K562 (cell line): Measurements from ENCODE around the gene LMNA. TPM values are rescaled to one million over a fixed set of nuclear protein-coding genes. Genes with fewer than 3 reads are reported as not detected.

Source experiments
- CBX1 ChIP-seq: sonication (generic); IDR thresholded peaks from 2 replicates; pipeline ENCODE4 v1.6.1; 2016; ENCODE audit warnings: antibody characterized with exemption, low read depth, mild to moderate bottlenecking
- DMBX1 ChIP-seq: fragments of 250-450 bp; sonication (Bioruptor Pico); IDR thresholded peaks from 2 replicates; pipeline ENCODE4 v1.8.0; 2022; ENCODE audit warnings: inconsistent platforms, mild to moderate bottlenecking, moderate library complexity, borderline replicate concordance
- EGR1 ChIP-seq: fragments of 450-650 bp; conservative IDR thresholded peaks from 2 replicates; pipeline ENCODE4 v1.6.1; 2017; ENCODE audit warnings: mild to moderate bottlenecking
- ETS1 ChIP-seq: conservative IDR thresholded peaks from 2 replicates; pipeline ENCODE4 v1.6.1; 2011; ENCODE audit warnings: low read depth, mild to moderate bottlenecking, low read length; ENCODE audit not compliant: control insufficient read depth
- FOSL1 ChIP-seq: fragments of 200-800 bp; sonication (Bioruptor generic); conservative IDR thresholded peaks from 2 replicates; pipeline ENCODE4 v1.6.1; 2016; ENCODE audit warnings: missing genetic modification characterization, missing compliant biosample characterization
- JUND ChIP-seq, 2 experiments: IDR thresholded peaks; 2 replicates in 1 of 2; 3 replicates in 1 of 2; pipeline ENCODE4 v1.6.1; 2011; ENCODE audit warnings: borderline replicate concordance in 2 of 2, low read depth in 2 of 2, low read length in 2 of 2, improper control_type of control experiment in 1 of 2, missing biosample characterization in 1 of 2, missing genetic modification characterization in 1 of 2, missing genetic modification reagents in 1 of 2
- KAT8 ChIP-seq: fragments of 450-650 bp; IDR thresholded peaks from 2 replicates; pipeline ENCODE4 v1.6.1; 2016; ENCODE audit warnings: low read depth, mild to moderate bottlenecking
- KLF16 ChIP-seq: IDR thresholded peaks from 2 replicates; pipeline ENCODE4 v1.6.1; 2016; ENCODE audit warnings: antibody characterized with exemption
- MCM2 ChIP-seq: fragments of 450-650 bp; IDR thresholded peaks from 2 replicates; pipeline ENCODE4 v1.6.1; 2017; ENCODE audit warnings: low read depth, mild to moderate bottlenecking
- NR2C1 ChIP-seq, 2 experiments: fragments of 450-650 bp; IDR thresholded peaks; 2 replicates each; pipeline ENCODE4 v1.6.1; 2017; ENCODE audit warnings: mild to moderate bottlenecking in 2 of 2, antibody characterized with exemption in 1 of 2, inconsistent platforms in 1 of 2, missing compliant biosample characterization in 1 of 2, missing genetic modification characterization in 1 of 2
- PML ChIP-seq: IDR thresholded peaks from 2 replicates; pipeline ENCODE4 v1.6.1; 2012; ENCODE audit warnings: low read length, inconsistent platforms
- RAD21 ChIP-seq, 2 experiments: fragments of 250-450 bp in 1 of 2; fragments of 450-650 bp in 1 of 2; sonication (Bioruptor Pico) in 1 of 2; formaldehyde crosslinking in 1 of 2; IDR thresholded peaks in 1 of 2; conservative IDR thresholded peaks in 1 of 2; 2 replicates each; pipeline versions ENCODE4 v1.4.0 to v1.8.0; 2020 to 2022; ENCODE audit warnings: mild to moderate bottlenecking in 2 of 2, moderate library complexity in 1 of 2
- THRB ChIP-seq: fragments of 450-650 bp; formaldehyde crosslinking; conservative IDR thresholded peaks from 2 replicates; pipeline ENCODE4 v1.4.0; 2022; ENCODE audit warnings: mild to moderate bottlenecking, missing genetic modification characterization
- ZC3H4 ChIP-seq: sonication (generic); formaldehyde crosslinking; IDR thresholded peaks from 2 replicates; pipeline ENCODE4 v1.9.0; 2021; ENCODE audit warnings: missing genetic modification reagents, borderline replicate concordance
- ZKSCAN1 ChIP-seq: fragments of 150-350 bp; IDR thresholded peaks from 2 replicates; pipeline ENCODE4 v1.6.1; 2016; ENCODE audit warnings: low read depth, low read length
- ZNF165 ChIP-seq: fragments of 250-450 bp; sonication (Bioruptor Pico); IDR thresholded peaks from 2 replicates; pipeline ENCODE4 v1.4.0; 2020; ENCODE audit warnings: borderline replicate concordance
- polyA plus RNA-seq, 8 experiments: library from polyadenylated mRNA; depleted of rRNA in 4 of 8; stranded (reverse) in 5 of 8; unstranded in 3 of 8; fragments of >200 nt; fragmentation: Nextera tagmentation in 2 of 8; fragmentation: Illumina TruSeq in 1 of 8; extraction: Ambion mirVana in 2 of 8; extraction: Trizol in 1 of 8; gene quantifications; 2 replicates each; pipeline versions ENCODE4 v1.2.1 to v1.2.3, GENCODE V29; 2011 to 2014; ENCODE audit warnings: inconsistent platforms in 1 of 8, missing spikeins in 1 of 8
- total RNA-seq, 7 experiments: library from RNA; depleted of rRNA in 6 of 7; stranded (reverse); fragments of >200 nt in 6 of 7; fragmentation: Illumina TruSeq in 2 of 7; extraction: Trizol in 2 of 7; gene quantifications; 2 replicates each; pipeline versions ENCODE4 v1.2.1 to v1.2.3, GENCODE V29; 2011 to 2021; ENCODE audit warnings: low replicate concordance in 1 of 7
- TF ChIP-seq, protein P1 (sequence below): fragments of 250-450 bp; sonication (Bioruptor Pico); IDR thresholded peaks from 2 replicates; pipeline ENCODE4 v1.8.0; 2021; ENCODE audit warnings: mild to moderate bottlenecking, moderate library complexity
- TF ChIP-seq, protein P2 (sequence below): fragments of 250-450 bp; sonication (Bioruptor Pico); IDR thresholded peaks from 2 replicates; pipeline ENCODE4 v1.8.0; 2021; ENCODE audit warnings: moderate library complexity, mild to moderate bottlenecking, inconsistent platforms

The LMNA gene
- total and polyA plus RNA-seq, 9 of the 15 experiments (the other 6 are each of a cell fraction or from before 2014, with no cell fraction given): 1.00 to 347 (median 88.2) TPM

DNA sequence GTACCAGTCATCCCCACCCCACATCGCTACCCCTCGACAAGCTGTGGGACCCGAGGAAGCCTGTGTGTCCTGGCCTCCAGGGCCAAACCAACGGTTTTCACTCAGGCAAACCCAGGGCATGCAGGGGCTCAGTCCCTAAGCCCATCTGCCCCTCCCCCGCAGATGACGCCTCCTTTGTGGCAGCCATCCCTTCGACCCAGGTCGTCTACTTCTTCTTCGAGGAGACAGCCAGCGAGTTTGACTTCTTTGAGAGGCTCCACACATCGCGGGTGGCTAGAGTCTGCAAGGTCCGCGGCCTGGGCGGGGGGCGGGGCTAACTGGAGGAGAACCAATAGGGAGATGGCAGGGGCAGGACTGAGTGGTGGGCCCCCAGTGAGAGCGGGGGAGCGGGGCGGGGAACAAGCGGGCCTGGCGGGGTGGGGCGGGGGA lies 46.2 kb downstream of the LMNA start (continued):
- 0 out of 2 replicates have a peak, but pooled peaks have one; percentile 27 for TF ChIP-seq JUND (IDR thresholded peaks at IDR 0.05; ENCODE audit: borderline replicate concordance, low read depth, low read length)
- no peak for TF ChIP-seq JUND (tag; IDR thresholded peaks at IDR 0.05; ENCODE audit: borderline replicate concordance, low read depth, low read length)
- no peak for TF ChIP-seq RAD21 (CRISPR knock-in tag; conservative IDR thresholded peaks at IDR 0.05 in 1 of 2, IDR thresholded peaks at IDR 0.05 in 1 of 2)
- no peak for TF ChIP-seq KLF16
- 0 out of 2 replicates have a peak, but pooled peaks have one; percentile 5 for TF ChIP-seq FOSL1
- 0 out of 2 replicates have a peak, but pooled peaks have one; percentile 28 for TF ChIP-seq EGR1
- TF ChIP-seq, protein P1, sequence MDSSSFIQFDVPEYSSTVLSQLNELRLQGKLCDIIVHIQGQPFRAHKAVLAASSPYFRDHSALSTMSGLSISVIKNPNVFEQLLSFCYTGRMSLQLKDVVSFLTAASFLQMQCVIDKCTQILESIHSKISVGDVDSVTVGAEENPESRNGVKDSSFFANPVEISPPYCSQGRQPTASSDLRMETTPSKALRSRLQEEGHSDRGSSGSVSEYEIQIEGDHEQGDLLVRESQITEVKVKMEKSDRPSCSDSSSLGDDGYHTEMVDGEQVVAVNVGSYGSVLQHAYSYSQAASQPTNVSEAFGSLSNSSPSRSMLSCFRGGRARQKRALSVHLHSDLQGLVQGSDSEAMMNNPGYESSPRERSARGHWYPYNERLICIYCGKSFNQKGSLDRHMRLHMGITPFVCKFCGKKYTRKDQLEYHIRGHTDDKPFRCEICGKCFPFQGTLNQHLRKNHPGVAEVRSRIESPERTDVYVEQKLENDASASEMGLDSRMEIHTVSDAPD (CRISPR knock-in tag): no peak
- no peak for TF ChIP-seq CBX1
- TF ChIP-seq DMBX1: 0 out of 2 replicates have a peak, but pooled peaks have one; percentile 45
- no peak for TF ChIP-seq ZNF165 (CRISPR knock-in tag)
- TF ChIP-seq ZKSCAN1: no peak
- no peak for TF ChIP-seq NR2C1 (IDR thresholded peaks at IDR 0.05)
- TF ChIP-seq NR2C1 (tag; IDR thresholded peaks at IDR 0.05): no peak
- TF ChIP-seq ZC3H4 (CRISPR knock-in tag): no peak
- no peak for TF ChIP-seq KAT8
- 0 out of 2 replicates have a peak, but pooled peaks have one; percentile 38 for TF ChIP-seq THRB (CRISPR knock-in tag)
- no peak for TF ChIP-seq MCM2
- TF ChIP-seq PML: no peak
- no peak for TF ChIP-seq ETS1
- TF ChIP-seq, protein P2, sequence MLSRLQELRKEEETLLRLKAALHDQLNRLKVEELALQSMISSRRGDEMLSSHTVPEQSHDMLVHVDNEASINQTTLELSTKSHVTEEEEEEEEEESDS: no peak
